Endothelial cell of umbilical vein (primary cell): ENCODE results near the gene ZNF827. TPM values are rescaled to one million over a fixed set of nuclear protein-coding genes. Genes with fewer than 3 reads are reported as not detected.
A peak's percentile ranks its signal among the peaks of the same experiment; 100 is the strongest.

Experiments used
- BruUV-seq: library from RNA; stranded (reverse); fragments of 400-500 nt; replicated peaks from 2 replicates; lab custom pipeline; 2021; lab: Mats Ljungman, UMichigan
- CTCF ChIA-PET: fragments of 300-600, 350-600 bp; sonication (Branson Sonifier 250); formaldehyde crosslinking; loops from one replicate; lab custom pipeline; 2021; ENCODE audit warnings: antibody characterized with exemption, inconsistent platforms; lab: Charles Lee
- POLR2A ChIA-PET: fragments of 300-600, 350-600 bp; sonication (Branson Sonifier 250); formaldehyde crosslinking; loops from one replicate; lab custom pipeline; 2021; ENCODE audit warnings: antibody characterized with exemption, inconsistent platforms; lab: Charles Lee
- DNase-seq: peaks from one replicate; pipeline ENCODE4 v3.0.0-alpha.2; 2011; ENCODE audit warnings: low read depth, low spot score
- FAIRE-seq: peaks from 2 replicates; lab custom pipeline; 2011; peaks lifted over from hg19 to GRCh38; lab: Jason Lieb, UNC
- H2AFZ ChIP-seq: 2 replicates; pipeline ENCODE4 v1.6.0; 2012; ENCODE audit warnings: low read depth, low read length, control low read depth, inconsistent platforms
- H3K27ac ChIP-seq: 2 replicates; pipeline ENCODE4 v1.5.1; 2011; ENCODE audit warnings: low read depth, mild to moderate bottlenecking, control low read depth, low read length, moderate library complexity; ENCODE audit not compliant: insufficient read depth
- H3K27me3 ChIP-seq, 2 experiments: 2 replicates each; pipeline versions ENCODE4 v1.6.0 to v1.6.1; 2011; ENCODE audit warnings: low read length in 2 of 2, mixed read lengths in 1 of 2; ENCODE audit not compliant: control insufficient read depth in 2 of 2, insufficient read depth in 2 of 2
- H3K36me3 ChIP-seq, 2 experiments: 2 replicates in 1 of 2; 3 replicates in 1 of 2; pipeline ENCODE4 v1.5.1; 2011; ENCODE audit warnings: low read length in 2 of 2, mild to moderate bottlenecking in 1 of 2, moderate library complexity in 1 of 2; ENCODE audit not compliant: control insufficient read depth in 2 of 2, insufficient read depth in 2 of 2; ENCODE audit errors: extremely low read depth in 1 of 2
- H3K4me1 ChIP-seq: 3 replicates; pipeline ENCODE4 v1.5.1; 2011; ENCODE audit warnings: mild to moderate bottlenecking, low read length; ENCODE audit not compliant: control insufficient read depth, insufficient read depth; ENCODE audit errors: extremely low read depth
- H3K4me2 ChIP-seq: 2 replicates; pipeline ENCODE4 v1.6.1; 2011; ENCODE audit warnings: low read length, control low read depth, mixed read lengths; ENCODE audit not compliant: insufficient read depth
- H3K4me3 ChIP-seq, 3 experiments: fragments of 200-600 bp in 1 of 3; sonication (generic), shearing (Covaris generic) in 1 of 3; replicated peaks in 1 of 3; 2 replicates each; pipeline ENCODE4 v1.5.1; 2011 to 2016; ENCODE audit warnings: control low read depth in 3 of 3, low read length in 3 of 3, mild to moderate bottlenecking in 2 of 3, inconsistent platforms in 1 of 3, low read depth in 1 of 3, moderate library complexity in 1 of 3; ENCODE audit not compliant: insufficient read depth in 1 of 3
- H3K79me2 ChIP-seq: 2 replicates; pipeline ENCODE4 v1.6.0; 2012; ENCODE audit warnings: low read length, inconsistent platforms; ENCODE audit not compliant: control insufficient read depth, insufficient read depth
- H3K9ac ChIP-seq: replicated peaks from 2 replicates; pipeline ENCODE3; 2011; ENCODE audit warnings: low read length, control low read depth; ENCODE audit not compliant: insufficient read depth; ENCODE audit errors: extremely low read depth
- H3K9me1 ChIP-seq: replicated peaks from 3 replicates; pipeline ENCODE4 v1.6.0; 2011; ENCODE audit warnings: mild to moderate bottlenecking, low read length; ENCODE audit not compliant: control insufficient read depth, insufficient read depth; ENCODE audit errors: extremely low read depth
- H3K9me3 ChIP-seq: replicated peaks from 2 replicates; pipeline ENCODE4 v1.5.1; 2012; ENCODE audit warnings: low read length, inconsistent platforms; ENCODE audit not compliant: control insufficient read depth, insufficient read depth
- H4K20me1 ChIP-seq: replicated peaks from 2 replicates; pipeline ENCODE3; 2011; ENCODE audit warnings: mild to moderate bottlenecking, low read length; ENCODE audit not compliant: control insufficient read depth, insufficient read depth; ENCODE audit errors: extremely low read depth
- EZH2 ChIP-seq: IDR thresholded peaks from 2 replicates; pipeline ENCODE4 v1.6.1; 2012; ENCODE audit warnings: borderline replicate concordance, low read depth, mild to moderate bottlenecking, moderate library complexity, low read length, inconsistent platforms; ENCODE audit not compliant: severe bottlenecking
- FOS ChIP-seq: IDR thresholded peaks from 2 replicates; pipeline ENCODE4 v1.6.1; 2011; ENCODE audit warnings: mild to moderate bottlenecking, low read length, moderate library complexity, borderline replicate concordance; ENCODE audit not compliant: insufficient read depth
- JUN ChIP-seq: IDR thresholded peaks from 2 replicates; pipeline ENCODE4 v1.6.1; 2011; ENCODE audit warnings: borderline replicate concordance, low read depth; ENCODE audit not compliant: insufficient read length, insufficient read depth
- MAX ChIP-seq: IDR thresholded peaks from 2 replicates; pipeline ENCODE4 v1.6.1; 2011; ENCODE audit not compliant: insufficient read depth, insufficient read length
- MYC ChIP-seq: IDR thresholded peaks from one replicate; pipeline ENCODE4 v1.6.1; 2011; ENCODE audit warnings: mild to moderate bottlenecking, low read depth, low read length
- POLR2A ChIP-seq: IDR thresholded peaks from 2 replicates; pipeline ENCODE4 v1.6.1; 2012; ENCODE audit warnings: low read depth, mild to moderate bottlenecking, control low read depth, low read length
- POLR2AphosphoS5 ChIP-seq: IDR thresholded peaks from 2 replicates; pipeline ENCODE4 v1.6.1; 2012; ENCODE audit warnings: low read depth, mild to moderate bottlenecking, control low read depth, low read length, moderate library complexity; ENCODE audit not compliant: insufficient read depth
- dilution Hi-C: fragments of 300-500 bp; cut with MboI; formaldehyde crosslinking; loops from one replicate; pipeline ENCODE4 v1.15.0; 2019; ENCODE audit warnings: low sequenced_read_pairs; ENCODE audit not compliant: extremely low pct_ligation_motif_present
- intact Hi-C: fragments of 100-400 bp; cut with micrococcal nuclease; formaldehyde crosslinking; loops from one replicate; pipeline ENCODE4 v1.10.0; 2022
- polyA plus RNA-seq, 4 experiments: library from polyadenylated mRNA; depleted of rRNA in 3 of 4; stranded (reverse) in 3 of 4; unstranded in 1 of 4; fragments of >200 nt; gene quantifications; 2 replicates each; pipeline versions ENCODE4 v1.2.1 to v1.2.3, GENCODE V29; 2011 to 2012; ENCODE audit warnings: missing spikeins in 1 of 4
- total RNA-seq: library from RNA; stranded (reverse); gene quantifications from 2 replicates; pipeline ENCODE4 v1.2.3, GENCODE V29; 2021
- TF ChIP-seq, protein P1 (sequence below), 2 donors: IDR thresholded peaks; 1 replicate in 1 of 2; 2 replicates in 1 of 2; pipeline ENCODE4 v1.5.1; 2011; ENCODE audit warnings: low read length in 2 of 2, mild to moderate bottlenecking in 2 of 2, moderate library complexity in 2 of 2, control low read depth in 1 of 2, inconsistent platforms in 1 of 2, low read depth in 1 of 2; ENCODE audit not compliant: insufficient read depth in 1 of 2; ENCODE audit errors: extremely low read depth in 1 of 2

Gene ZNF827
- total and polyA plus RNA-seq, 2 donors (not counting 3 experiments of a cell fraction or from before 2014, with no cell fraction given), result 16.9 to 23.7 TPM

DNA sequence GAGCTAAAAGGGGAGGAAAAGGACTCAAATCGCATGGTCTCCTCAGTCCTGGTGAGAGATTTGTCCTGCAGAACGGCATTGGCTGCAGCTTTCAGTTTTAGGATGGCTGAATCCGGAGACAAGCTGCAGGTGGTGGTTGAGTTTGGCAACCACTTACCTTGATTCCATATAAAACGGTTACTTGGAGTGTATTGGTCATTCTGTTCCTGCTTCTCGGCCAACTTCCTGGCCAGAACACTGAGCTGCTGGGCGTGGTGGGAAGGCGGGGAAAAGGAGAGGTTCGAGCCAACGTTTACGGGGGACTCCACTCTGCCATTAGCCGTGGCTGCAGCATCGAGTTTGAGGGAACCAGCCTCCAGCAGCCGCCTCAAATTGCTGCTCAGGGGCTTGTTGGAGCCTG is 36.1 kb downstream of the ZNF827 start:
- Histone ChIP-seq H3K79me2 (no peaks in the 10 kb centered on the region), H3K36me3 (peaks cover 5 to 6% of the 10 kb centered on the region in 2 experiments), H3K27ac (no peak overlapping the region), H3K4me3 (no peak overlapping the region), H4K20me1 (no peaks in the 10 kb centered on the region), H3K27me3 (no peaks in the 10 kb centered on the region), H3K4me1 (no peaks in the 10 kb centered on the region), H3K4me2 (no peak overlapping the region), H3K9me1 (no peaks in the 10 kb centered on the region), H3K9ac (no peak overlapping the region), H3K9me3 (no peaks in the 10 kb centered on the region), H2AFZ (no peak overlapping the region)
- FAIRE-seq, result no peak
- TSS peak; percentile 34 for BruUV-seq
- intact Hi-C loops (no loop called here), dilution Hi-C loops (no loop called here)
- POLR2A ChIA-PET, result no interaction called here
- CTCF ChIA-PET, result interaction anchor here (1.2 to 1.8 kb wide), 2 partner anchors 11 to 14 kb away, joined by 3 to 5 read pairs; no protein-coding TSS in a partner anchor
- TF ChIP-seq FOS (no peak), JUN (no peak), MAX (no peak), POLR2AphosphoS5 (no peak), POLR2A (no peak), MYC (no peak), EZH2 (no peak)
- TF ChIP-seq, protein P1, sequence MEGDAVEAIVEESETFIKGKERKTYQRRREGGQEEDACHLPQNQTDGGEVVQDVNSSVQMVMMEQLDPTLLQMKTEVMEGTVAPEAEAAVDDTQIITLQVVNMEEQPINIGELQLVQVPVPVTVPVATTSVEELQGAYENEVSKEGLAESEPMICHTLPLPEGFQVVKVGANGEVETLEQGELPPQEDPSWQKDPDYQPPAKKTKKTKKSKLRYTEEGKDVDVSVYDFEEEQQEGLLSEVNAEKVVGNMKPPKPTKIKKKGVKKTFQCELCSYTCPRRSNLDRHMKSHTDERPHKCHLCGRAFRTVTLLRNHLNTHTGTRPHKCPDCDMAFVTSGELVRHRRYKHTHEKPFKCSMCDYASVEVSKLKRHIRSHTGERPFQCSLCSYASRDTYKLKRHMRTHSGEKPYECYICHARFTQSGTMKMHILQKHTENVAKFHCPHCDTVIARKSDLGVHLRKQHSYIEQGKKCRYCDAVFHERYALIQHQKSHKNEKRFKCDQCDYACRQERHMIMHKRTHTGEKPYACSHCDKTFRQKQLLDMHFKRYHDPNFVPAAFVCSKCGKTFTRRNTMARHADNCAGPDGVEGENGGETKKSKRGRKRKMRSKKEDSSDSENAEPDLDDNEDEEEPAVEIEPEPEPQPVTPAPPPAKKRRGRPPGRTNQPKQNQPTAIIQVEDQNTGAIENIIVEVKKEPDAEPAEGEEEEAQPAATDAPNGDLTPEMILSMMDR (IDR thresholded peaks at IDR 0.05; ENCODE audit: extremely low read depth in 1 of 2, insufficient read depth in 1 of 2, low read depth in 1 of 2, low read length in 2 of 2), result no peak
- DNase-seq, result no peak
